NT2/D1 (cell line): Measurements from ENCODE around the gene PTPN14.

Experiments used
- DNase-seq: peaks from one replicate; pipeline ENCODE4 v3.0.0-alpha.2; 2011; ENCODE audit warnings: low read depth, low spot score
- H3K27me3 ChIP-seq: 2 replicates; pipeline ENCODE4 v1.6.0; 2011; ENCODE audit warnings: mild to moderate bottlenecking; ENCODE audit not compliant: insufficient read length, insufficient read depth
- H3K36me3 ChIP-seq: 2 replicates; pipeline ENCODE4 v1.6.1; 2011; ENCODE audit warnings: mild to moderate bottlenecking, low read length, mixed read lengths; ENCODE audit not compliant: insufficient read depth, insufficient read length
- H3K4me1 ChIP-seq: 2 replicates; pipeline ENCODE4 v1.5.1; 2011; ENCODE audit not compliant: insufficient read depth, insufficient read length
- H3K4me3 ChIP-seq: 2 replicates; pipeline ENCODE4 v1.5.1; 2011; ENCODE audit warnings: low read depth; ENCODE audit not compliant: insufficient read length
- H3K9ac ChIP-seq: 2 replicates; pipeline ENCODE4 v1.6.0; 2011; ENCODE audit warnings: low read depth; ENCODE audit not compliant: insufficient read length
- H3K9me3 ChIP-seq: 2 replicates; pipeline ENCODE4 v1.5.1; 2011; ENCODE audit warnings: mild to moderate bottlenecking, low read length; ENCODE audit not compliant: insufficient read depth
- SUZ12 ChIP-seq: IDR thresholded peaks from 2 replicates; pipeline ENCODE4 v1.6.1; 2011; ENCODE audit not compliant: insufficient read length, insufficient read depth; ENCODE audit errors: extremely low read depth
- YY1 ChIP-seq: IDR thresholded peaks from 2 replicates; pipeline ENCODE4 v1.6.1; 2011; ENCODE audit not compliant: insufficient read length, insufficient read depth
- ZNF274 ChIP-seq: IDR thresholded peaks from 2 replicates; pipeline ENCODE4 v1.6.1; 2011; ENCODE audit warnings: mild to moderate bottlenecking, low read depth, low read length

Gene PTPN14

GRCh38 chr1:214574598-214575411 is 23.4 kb upstream of the PTPN14 start:
- Histone ChIP-seq H3K4me3 (no peak overlapping the region), H3K9ac (no peak overlapping the region), H3K36me3 (no peaks in the 10 kb centered on the region), H3K4me1 (no peaks in the 10 kb centered on the region), H3K9me3 (peaks cover 16% of the 10 kb centered on the region; the same call in 1 of the 2 replicates), H3K27me3 (no peaks in the 10 kb centered on the region)
- no peak for TF ChIP-seq YY1
- TF ChIP-seq ZNF274 = no peak
- TF ChIP-seq SUZ12 = no peak
- no peak for DNase-seq

GRCh38 chr1:214573386-214574318 is 22.2 kb upstream of the PTPN14 start:
- H3K36me3 ChIP-seq = no peaks in the 10 kb centered on the region
- no peak overlapping the region for H3K4me3 ChIP-seq
- no peak overlapping the region for H3K9ac ChIP-seq
- H3K27me3 ChIP-seq = no peaks in the 10 kb centered on the region
- peaks cover 16% of the 10 kb centered on the region; the same call in 1 of the 2 replicates for H3K9me3 ChIP-seq
- no peak for DNase-seq
- H3K4me1 ChIP-seq = no peaks in the 10 kb centered on the region
- TF ChIP-seq YY1 = no peak
- TF ChIP-seq ZNF274 = no peak
- TF ChIP-seq SUZ12 = no peak

GRCh38 chr1:214571281-214571680 is 19.9 kb upstream of the PTPN14 start:
- no peaks in the 10 kb centered on the region for H3K27me3 ChIP-seq
- H3K9ac ChIP-seq = no peak overlapping the region
- no peak for DNase-seq
- H3K4me3 ChIP-seq = no peak overlapping the region
- H3K36me3 ChIP-seq = no peaks in the 10 kb centered on the region
- TF ChIP-seq YY1 = no peak
- no peak for TF ChIP-seq SUZ12
- TF ChIP-seq ZNF274 = no peak
- no peaks in the 10 kb centered on the region for H3K4me1 ChIP-seq
- peaks cover 7% of the 10 kb centered on the region; the same call in 1 of the 2 replicates for H3K9me3 ChIP-seq

- H3K27me3 ChIP-seq = no peaks in the 10 kb centered on the region
- no peak for DNase-seq
- H3K4me3 ChIP-seq = no peak overlapping the region
- no peak overlapping the region for H3K9ac ChIP-seq
- no peaks in the 10 kb centered on the region for H3K36me3 ChIP-seq
- no peaks in the 10 kb centered on the region for H3K4me1 ChIP-seq
- TF ChIP-seq YY1 (no peak), SUZ12 (no peak), ZNF274 (no peak)
- no peaks in the 10 kb centered on the region for H3K9me3 ChIP-seq
Measured at GRCh38 chr1:214570442-214570841, 19.0 kb upstream of the PTPN14 start.

DNA sequence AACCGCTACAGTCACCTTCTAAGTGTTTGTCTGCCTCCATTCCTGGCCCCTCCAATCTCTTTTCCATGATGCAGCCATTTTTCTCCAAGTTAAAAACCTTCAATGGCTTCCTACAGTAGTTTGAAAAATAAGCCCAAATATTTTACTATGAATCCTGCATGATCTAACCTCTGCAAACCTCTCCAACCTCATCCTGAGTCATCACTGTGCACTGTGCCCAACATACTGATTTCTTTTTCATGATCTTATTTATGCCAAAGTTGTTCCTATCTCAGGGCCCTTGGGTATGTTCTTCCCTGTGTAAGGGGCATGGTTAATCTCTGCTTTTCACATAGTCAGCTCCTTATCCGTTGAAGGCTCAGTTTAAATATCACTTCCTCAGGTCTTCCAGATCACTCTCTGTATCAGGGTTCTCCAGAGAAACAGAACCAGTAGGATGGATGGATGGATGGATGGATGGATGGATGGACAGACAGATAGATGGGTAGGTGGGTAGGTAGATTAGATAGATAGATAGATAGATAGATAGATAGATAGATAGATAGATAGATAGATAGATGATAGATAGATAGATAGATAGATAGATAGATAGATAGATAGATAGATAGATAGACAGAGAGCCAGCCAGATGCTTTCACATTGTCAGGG is 18.1 kb upstream of the PTPN14 start:
- Histone ChIP-seq H3K4me3 (no peak overlapping the region), H3K36me3 (no peaks in the 10 kb centered on the region), H3K9me3 (no peaks in the 10 kb centered on the region), H3K9ac (no peak overlapping the region), H3K27me3 (no peaks in the 10 kb centered on the region), H3K4me1 (no peaks in the 10 kb centered on the region)
- TF ChIP-seq SUZ12 (no peak), YY1 (no peak), ZNF274 (no peak)
- DNase-seq = no peak

GRCh38 chr1:214568328-214568727 is 16.9 kb upstream of the PTPN14 start:
- TF ChIP-seq SUZ12 (no peak), YY1 (no peak), ZNF274 (no peak)

More at GRCh38 chr1:214568328-214568727, 16.9 kb upstream of the PTPN14 start:
- no peaks in the 10 kb centered on the region for H3K27me3 ChIP-seq
- H3K9me3 ChIP-seq = no peaks in the 10 kb centered on the region
- H3K4me1 ChIP-seq = no peaks in the 10 kb centered on the region
- H3K9ac ChIP-seq = no peak overlapping the region
- no peak for DNase-seq
- H3K36me3 ChIP-seq = no peaks in the 10 kb centered on the region
- H3K4me3 ChIP-seq = no peak overlapping the region
